HFF-Myc (cell line): ENCODE data around the gene MED29.
A peak's percentile ranks its signal among the peaks of the same experiment; 100 is the strongest.

Experiments
- DNase-seq: peaks from one replicate; pipeline ENCODE4 v3.0.0-alpha.2; 2011; ENCODE audit warnings: low read depth; ENCODE audit errors: extremely low read depth
- H3K4me3 ChIP-seq: replicated peaks from 2 replicates; pipeline ENCODE4 v1.5.1; 2011; ENCODE audit warnings: low read depth, mild to moderate bottlenecking, control low read depth, low read length
- CTCF ChIP-seq: IDR thresholded peaks from 2 replicates; pipeline ENCODE4 v1.5.1; 2012; ENCODE audit warnings: mild to moderate bottlenecking, low read depth, low read length, control low read depth; ENCODE audit errors: missing control alignments

The MED29 gene

GRCh38 chr19:39385629-39386411, 5.4 kb upstream of the MED29 start:
- no peak for TF ChIP-seq CTCF
- DNase-seq = no peak
- no peak overlapping the region for H3K4me3 ChIP-seq

- TF ChIP-seq CTCF = no peak
- H3K4me3 ChIP-seq = no peak overlapping the region
- no peak for DNase-seq
These were observed 4.6 kb upstream of the MED29 start for GRCh38 chr19:39386557-39386956.

GRCh38 chr19:39388657-39389056, 2.5 kb upstream of the MED29 start:
- DNase-seq = no peak
- H3K4me3 ChIP-seq = no peak overlapping the region
- no peak for TF ChIP-seq CTCF

- peak overlapping the region; percentile 89 for H3K4me3 ChIP-seq
- no peak for TF ChIP-seq CTCF
- no peak for DNase-seq
These were observed 1.4 kb upstream of the MED29 start for GRCh38 chr19:39389631-39390414.

- TF ChIP-seq CTCF = no peak
- peak overlapping the region; percentile 89 for H3K4me3 ChIP-seq
- DNase-seq = no peak
These were observed 777 bp upstream of the MED29 start for GRCh38 chr19:39390451-39390750.

GRCh38 chr19:39397360-39398296, 6.5 kb downstream of the MED29 start:
- TF ChIP-seq CTCF = peak; percentile 98
- H3K4me3 ChIP-seq = no peak overlapping the region
- no peak for DNase-seq
